ENCODE data around the gene SCN1A.
"Not testable (repeated sequence)": the region's sequence is repeated elsewhere in the genome, so short reads cannot be mapped to it uniquely, and the experiment has no call there.

The SCN1A gene

GRCh38 chr2:166135152-166135848 lies 7.5 kb upstream of the SCN1A start:
- no peak for DNase-seq

GRCh38 chr2:166134252-166135151 lies 6.7 kb upstream of the SCN1A start:
- no peak for DNase-seq

- no peak for DNase-seq
Measured at GRCh38 chr2:166133653-166134052, 5.8 kb upstream of the SCN1A start.

GRCh38 chr2:166128156-166128505 lies 311 bp upstream of the SCN1A start:
- no peak for DNase-seq

GRCh38 chr2:166126007-166126639 lies 1.7 kb downstream of the SCN1A start:
- no peak for DNase-seq

- no peak for DNase-seq
Measured at GRCh38 chr2:166125557-166125956, 2.3 kb downstream of the SCN1A start.

GRCh38 chr2:166118180-166118579 lies 9.6 kb downstream of the SCN1A start:
- no peak for DNase-seq

- DNase-seq, result no peak
Measured at GRCh38 chr2:166117491-166117890, 10.3 kb downstream of the SCN1A start.

- DNase-seq, result no peak
Measured at GRCh38 chr2:166115589-166115988, 12.2 kb downstream of the SCN1A start.

GRCh38 chr2:166112193-166112605 lies 15.6 kb downstream of the SCN1A start:
- no peak for DNase-seq

GRCh38 chr2:166106431-166107015 lies 21.3 kb downstream of the SCN1A start:
- no peak for DNase-seq

- DNase-seq, result no peak
Measured at GRCh38 chr2:166104773-166105172, 23.0 kb downstream of the SCN1A start.

GRCh38 chr2:166104084-166104483 lies 23.7 kb downstream of the SCN1A start:
- DNase-seq, result no peak

GRCh38 chr2:166103277-166103676 lies 24.5 kb downstream of the SCN1A start:
- not testable (repeated sequence) for DNase-seq

- no peak for DNase-seq
Measured at GRCh38 chr2:166094325-166094724, 33.5 kb downstream of the SCN1A start.

- peak in 1 of 2 donors; percentile 3 for DNase-seq
Measured at GRCh38 chr2:166092889-166093288, 34.9 kb downstream of the SCN1A start.

- DNase-seq, result no peak
Measured at GRCh38 chr2:166091439-166091838, 36.4 kb downstream of the SCN1A start.

- DNase-seq, result no peak
Measured at GRCh38 chr2:166090908-166091307, 36.9 kb downstream of the SCN1A start.

GRCh38 chr2:166090346-166090745 lies 37.5 kb downstream of the SCN1A start:
- DNase-seq, result no peak

GRCh38 chr2:166088634-166089033 lies 39.2 kb downstream of the SCN1A start:
- DNase-seq, result no peak

GRCh38 chr2:166084301-166084700 lies 43.5 kb downstream of the SCN1A start:
- DNase-seq, result no peak

GRCh38 chr2:166082736-166083135 lies 45.1 kb downstream of the SCN1A start:
- no peak for DNase-seq

GRCh38 chr2:166081852-166082251 lies 46.0 kb downstream of the SCN1A start:
- no peak for DNase-seq

Measured in CD4-positive, alpha-beta T cell treated with Interleukin-1 beta for 1 hour (primary cell).